GM12801 (cell line): ENCODE measurements around the gene DAB1.

Source experiments
- CTCF ChIP-seq: IDR thresholded peaks from one replicate; pipeline ENCODE4 v1.5.1; 2011; ENCODE audit warnings: control low read depth; ENCODE audit not compliant: insufficient read length; ENCODE audit errors: extremely low read depth

Gene DAB1

GRCh38 chr1:56952501-56952900 is 471.4 kb downstream of the DAB1 start:
- no peak for TF ChIP-seq CTCF

DNA sequence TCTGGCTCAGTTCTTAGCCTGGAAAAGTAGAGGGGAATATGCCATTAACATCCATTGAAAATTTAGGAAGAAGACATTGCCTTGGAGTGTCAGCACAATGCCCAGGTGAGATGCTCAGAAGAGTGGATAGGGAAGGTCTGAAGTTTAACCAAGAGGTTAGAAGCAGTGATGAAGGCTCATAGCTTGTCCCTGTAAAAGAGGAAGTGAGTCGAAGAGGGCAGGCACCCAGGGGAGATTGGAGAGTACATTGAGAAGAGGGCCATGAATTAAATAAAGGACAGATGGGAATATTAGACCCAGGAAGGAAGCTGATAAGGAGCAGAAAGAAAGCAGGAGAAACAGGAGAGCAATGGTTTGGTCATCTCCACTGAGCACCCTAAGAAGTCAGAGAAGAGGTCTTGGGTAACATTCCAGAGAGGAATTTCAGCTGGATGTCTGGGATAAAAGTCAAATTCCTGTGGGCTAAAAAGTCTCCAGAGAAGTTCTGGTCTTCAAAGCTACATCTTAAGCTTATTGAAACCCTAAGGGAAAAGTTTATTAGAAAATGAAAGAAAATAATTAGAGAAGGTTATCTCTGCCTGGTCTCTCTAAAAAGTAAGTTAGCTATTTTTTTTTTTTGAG is 475.3 kb downstream of the DAB1 start:
- no peak for TF ChIP-seq CTCF
